Trophoblast cell (in vitro differentiated cells and primary cell): Measurements from ENCODE around the gene EMP2.

Source experiments
- DNase-seq, 2 donors: peaks; one replicate each; pipeline ENCODE4 v3.0.0-alpha.2; 2016
- H2AFZ ChIP-seq: 2 replicates; pipeline ENCODE4 v1.6.1; 2013; ENCODE audit warnings: low read length, moderate library complexity, mild to moderate bottlenecking; ENCODE audit not compliant: insufficient read depth, poor library complexity
- H2AK5ac ChIP-seq: 2 replicates; pipeline ENCODE4 v1.6.1; 2013; ENCODE audit warnings: mild to moderate bottlenecking, low read length
- H2BK120ac ChIP-seq: 2 replicates; pipeline ENCODE4 v1.6.1; 2013; ENCODE audit warnings: low read length, mild to moderate bottlenecking, moderate library complexity; ENCODE audit not compliant: insufficient read depth, poor library complexity
- H2BK12ac ChIP-seq: 2 replicates; pipeline ENCODE4 v1.6.1; 2013; ENCODE audit warnings: mild to moderate bottlenecking, low read length, moderate library complexity
- H2BK5ac ChIP-seq: 2 replicates; pipeline ENCODE4 v1.6.1; 2013; ENCODE audit warnings: low read length, low read depth, moderate library complexity, mild to moderate bottlenecking; ENCODE audit not compliant: poor library complexity
- H3K14ac ChIP-seq: 2 replicates; pipeline ENCODE4 v1.6.1; 2013; ENCODE audit warnings: mild to moderate bottlenecking, low read length
- H3K18ac ChIP-seq: 2 replicates; pipeline ENCODE4 v1.6.1; 2013; ENCODE audit warnings: mild to moderate bottlenecking, low read length
- H3K23ac ChIP-seq: 2 replicates; pipeline ENCODE4 v1.6.1; 2013; ENCODE audit warnings: low read length
- H3K27ac ChIP-seq: 2 replicates; pipeline ENCODE4 v1.5.1; 2013; ENCODE audit warnings: low read depth, mild to moderate bottlenecking, inconsistent platforms, low read length, moderate library complexity
- H3K27me3 ChIP-seq: 2 replicates; pipeline ENCODE4 v1.6.1; 2013; ENCODE audit warnings: inconsistent platforms, mild to moderate bottlenecking, low read length, moderate library complexity; ENCODE audit not compliant: insufficient read depth
- H3K36me3 ChIP-seq, 2 experiments: 1 replicate in 1 of 2; 2 replicates in 1 of 2; pipeline ENCODE4 v1.6.1; 2013; ENCODE audit warnings: low read length in 2 of 2, mild to moderate bottlenecking in 2 of 2, moderate library complexity in 1 of 2; ENCODE audit not compliant: insufficient read depth in 2 of 2, control insufficient read depth in 1 of 2
- H3K4ac ChIP-seq: 2 replicates; pipeline ENCODE4 v1.6.1; 2013; ENCODE audit warnings: low read depth, mild to moderate bottlenecking, low read length, moderate library complexity
- H3K4me1 ChIP-seq, 2 experiments: 1 replicate in 1 of 2; 2 replicates in 1 of 2; pipeline ENCODE4 v1.6.1; 2013; ENCODE audit warnings: low read length in 2 of 2, mild to moderate bottlenecking in 2 of 2, moderate library complexity in 1 of 2; ENCODE audit not compliant: insufficient read depth in 2 of 2, control insufficient read depth in 1 of 2
- H3K4me2 ChIP-seq: 2 replicates; pipeline ENCODE4 v1.6.1; 2013; ENCODE audit warnings: inconsistent platforms, mild to moderate bottlenecking, low read length, moderate library complexity
- H3K4me3 ChIP-seq: 2 replicates; pipeline ENCODE4 v1.5.1; 2013; ENCODE audit warnings: mild to moderate bottlenecking, low read depth, low read length, inconsistent platforms
- H3K79me1 ChIP-seq: one replicate; pipeline ENCODE4 v1.6.1; 2013; ENCODE audit warnings: low read length
- H3K79me2 ChIP-seq: 2 replicates; pipeline ENCODE4 v1.6.1; 2013; ENCODE audit warnings: low read length, mild to moderate bottlenecking; ENCODE audit not compliant: control insufficient read depth, insufficient read depth, poor library complexity
- H3K9ac ChIP-seq: 2 replicates; pipeline ENCODE4 v1.6.1; 2013; ENCODE audit warnings: mild to moderate bottlenecking, low read length
- H3K9me3 ChIP-seq: 2 replicates; pipeline ENCODE4 v1.6.1; 2013; ENCODE audit warnings: low read depth, mild to moderate bottlenecking, control low read depth, inconsistent platforms, low read length; ENCODE audit not compliant: insufficient read depth
- H4K12ac ChIP-seq: 2 replicates; pipeline ENCODE4 v1.6.1; 2013; ENCODE audit warnings: low read depth, mild to moderate bottlenecking, low read length, moderate library complexity
- H4K8ac ChIP-seq: 2 replicates; pipeline ENCODE4 v1.6.1; 2013; ENCODE audit warnings: low read depth, mild to moderate bottlenecking, low read length, moderate library complexity
- H4K91ac ChIP-seq: one replicate; pipeline ENCODE4 v1.6.1; 2013; ENCODE audit warnings: low read depth, mild to moderate bottlenecking, low read length, moderate library complexity
- WGBS: extraction: QIAGEN DNeasy Blood & Tissue Kit; methylation state at CpG from one replicate; pipeline ENCODE4 v1.1.7; 2013; ENCODE audit warnings: missing lambda C conversion rate; ENCODE audit not compliant: insufficient read length, insufficient coverage; ENCODE audit errors: extremely low coverage; 5-methylcytosine and 5-hydroxymethylcytosine counted together

EMP2 gene

GRCh38 chr16:10528635-10529034 is 51.8 kb downstream of the EMP2 start:
- Histone ChIP-seq H3K4me3 (no peak overlapping the region), H3K27me3 (no peaks in the 10 kb centered on the region), H4K8ac (no peak overlapping the region), H3K9ac (no peak overlapping the region), H3K14ac (no peak overlapping the region), H2AK5ac (no peak overlapping the region), H3K27ac (no peak overlapping the region), H3K4me2 (no peak overlapping the region), H3K4me1 (no peaks in the 10 kb centered on the region), H3K36me3 (peaks cover 12 to 13% of the 10 kb centered on the region in 2 experiments), H3K18ac (no peak overlapping the region), H2BK120ac (no peak overlapping the region), H2AFZ (no peak overlapping the region), H3K9me3 (peaks cover 1% of the 10 kb centered on the region), H3K23ac (no peak overlapping the region), H3K4ac (no peak overlapping the region), H2BK5ac (no peak overlapping the region), H3K79me1 (no peaks in the 10 kb centered on the region), H2BK12ac (no peak overlapping the region), H4K12ac (no peak overlapping the region), H4K91ac (no peak overlapping the region), H3K79me2 (no peaks in the 10 kb centered on the region)
- no CpG with 5 or more reads among the region's 8 CpGs for WGBS
- DNase-seq = peak in 1 of 2 donors; percentile 21

- no peaks in the 10 kb centered on the region for H3K27me3 ChIP-seq
- no CpG with 5 or more reads among the region's 7 CpGs for WGBS
- H2BK120ac ChIP-seq = no peak overlapping the region
- no peak overlapping the region for H3K23ac ChIP-seq
- no peak overlapping the region for H2BK5ac ChIP-seq
- H4K12ac ChIP-seq = no peak overlapping the region
- no peak overlapping the region for H4K8ac ChIP-seq
- H3K79me1 ChIP-seq = no peaks in the 10 kb centered on the region
- H2BK12ac ChIP-seq = no peak overlapping the region
- peak in 1 of 2 donors; percentile 9 for DNase-seq
- H3K9ac ChIP-seq = no peak overlapping the region
- no peak overlapping the region for H3K27ac ChIP-seq
- peak overlapping the region; percentile 10 for H4K91ac ChIP-seq
- H3K4ac ChIP-seq = no peak overlapping the region
- H3K14ac ChIP-seq = no peak overlapping the region
- H2AFZ ChIP-seq = no peak overlapping the region
- H3K79me2 ChIP-seq = no peaks in the 10 kb centered on the region
- no peak overlapping the region for H2AK5ac ChIP-seq
- no peak overlapping the region for H3K4me2 ChIP-seq
- no peak overlapping the region for H3K18ac ChIP-seq
- no peaks in the 10 kb centered on the region for H3K9me3 ChIP-seq
- H3K36me3 ChIP-seq = peaks cover 5 to 6% of the 10 kb centered on the region in 2 experiments
- no peak overlapping the region for H3K4me3 ChIP-seq
- H3K4me1 ChIP-seq = no peaks in the 10 kb centered on the region
These were observed 53.4 kb downstream of the EMP2 start for GRCh38 chr16:10526962-10527361.

GRCh38 chr16:10525214-10525825 is 55.1 kb downstream of the EMP2 start:
- Histone ChIP-seq H3K79me1 (no peaks in the 10 kb centered on the region), H3K36me3 (peaks cover 0 to under 1% of the 10 kb centered on the region in 2 experiments), H3K23ac (no peak overlapping the region), H3K27ac (no peak overlapping the region), H4K12ac (no peak overlapping the region), H2BK5ac (no peak overlapping the region), H2AFZ (no peak overlapping the region), H3K4ac (no peak overlapping the region), H3K14ac (no peak overlapping the region), H4K8ac (no peak overlapping the region), H3K27me3 (no peaks in the 10 kb centered on the region), H3K18ac (no peak overlapping the region), H2BK12ac (no peak overlapping the region), H4K91ac (no peak overlapping the region), H3K4me2 (no peak overlapping the region), H2AK5ac (no peak overlapping the region), H2BK120ac (no peak overlapping the region), H3K4me3 (no peak overlapping the region), H3K9me3 (no peaks in the 10 kb centered on the region), H3K79me2 (no peaks in the 10 kb centered on the region), H3K9ac (no peak overlapping the region), H3K4me1 (no peaks in the 10 kb centered on the region)
- DNase-seq = peak; percentile 52 to 76
- no CpG with 5 or more reads among the region's 6 CpGs for WGBS

GRCh38 chr16:10522966-10523365 is 57.4 kb downstream of the EMP2 start:
- Histone ChIP-seq H2AK5ac (no peak overlapping the region), H3K4ac (no peak overlapping the region), H3K9ac (no peak overlapping the region), H3K27me3 (no peaks in the 10 kb centered on the region), H3K9me3 (no peaks in the 10 kb centered on the region), H3K4me3 (no peak overlapping the region), H4K8ac (no peak overlapping the region), H2BK12ac (no peak overlapping the region), H3K79me1 (no peaks in the 10 kb centered on the region), H3K4me1 (no peaks in the 10 kb centered on the region), H3K23ac (no peak overlapping the region), H2BK120ac (no peak overlapping the region), H3K18ac (no peak overlapping the region), H3K14ac (no peak overlapping the region), H3K27ac (no peak overlapping the region), H4K91ac (no peak overlapping the region), H4K12ac (no peak overlapping the region), H2AFZ (no peak overlapping the region), H2BK5ac (no peak overlapping the region), H3K79me2 (no peaks in the 10 kb centered on the region), H3K4me2 (no peak overlapping the region), H3K36me3 (no peaks in the 10 kb centered on the region)
- no CpG with 5 or more reads among the region's 2 CpGs for WGBS
- DNase-seq = no peak
